Activated gamma-delta T cell treated with Interleukin-2 at 50 U/mL for 16 hours (primary cell): ENCODE results near the gene ANKFY1.
"Not testable (repeated sequence)": the region's sequence is repeated elsewhere in the genome, so short reads cannot be mapped to it uniquely, and the experiment has no call there.

Experiments used
- DNase-seq: peaks from one replicate; pipeline ENCODE4 v3.0.0-alpha.2; 2020

Gene ANKFY1

DNA sequence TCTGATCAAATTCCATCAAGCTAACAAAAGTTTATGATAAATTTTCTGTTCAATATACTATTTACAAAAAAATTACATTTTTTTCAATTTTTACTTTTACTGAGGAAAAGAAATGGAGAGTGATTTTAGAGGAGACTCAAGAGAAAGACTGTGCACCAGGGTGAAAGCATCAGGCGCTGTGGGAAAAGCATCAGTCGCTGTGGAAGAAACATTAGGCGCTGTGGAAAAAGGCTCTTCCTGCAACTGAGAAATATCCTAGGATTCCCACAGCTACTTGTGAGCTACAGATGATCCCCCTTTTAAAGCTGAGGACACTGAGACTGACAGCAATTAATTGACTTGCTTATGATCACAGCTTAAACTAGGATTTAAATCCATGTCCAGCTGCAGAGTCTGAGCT lies 4.9 kb downstream of the ANKFY1 start:
- DNase-seq = no peak

DNA sequence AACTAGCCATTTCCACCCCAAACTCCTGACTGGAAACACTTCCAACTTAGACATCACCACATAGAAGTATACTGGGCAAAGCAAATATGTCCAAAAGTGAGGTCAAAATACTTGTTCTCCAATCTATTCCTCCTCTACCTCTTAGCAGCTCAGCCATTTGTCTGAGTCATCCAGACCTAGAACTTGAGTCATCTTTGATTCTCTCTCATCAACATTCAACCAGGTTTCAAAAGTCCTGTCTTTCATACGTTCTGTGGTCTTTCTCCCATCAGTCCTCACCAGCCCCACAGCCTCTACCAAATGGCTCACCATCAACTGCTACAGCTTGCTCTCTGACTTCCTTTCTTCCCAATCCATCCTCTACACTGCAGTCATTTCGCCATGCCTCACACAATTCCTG lies 6.8 kb downstream of the ANKFY1 start:
- no peak for DNase-seq

DNA sequence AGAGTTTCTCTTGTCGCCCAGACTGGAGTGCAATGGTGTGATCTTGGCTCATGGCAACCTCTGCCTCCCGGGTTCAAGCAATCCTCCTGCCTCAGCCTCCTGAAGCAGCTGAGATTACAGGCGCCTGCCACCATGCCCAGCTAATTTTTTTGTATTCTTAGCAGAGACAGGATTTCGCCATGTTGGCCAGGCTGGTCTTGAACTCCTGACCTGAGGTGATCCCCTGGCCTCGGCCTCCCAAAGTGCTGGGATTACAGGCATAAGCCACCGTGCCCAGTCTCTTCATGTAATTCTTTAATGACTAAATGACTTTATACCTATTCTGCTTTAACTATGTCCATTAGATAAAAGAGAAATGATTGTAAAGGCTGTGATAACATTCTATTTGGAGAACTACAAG lies 8.5 kb downstream of the ANKFY1 start:
- DNase-seq = not testable (repeated sequence)

DNA sequence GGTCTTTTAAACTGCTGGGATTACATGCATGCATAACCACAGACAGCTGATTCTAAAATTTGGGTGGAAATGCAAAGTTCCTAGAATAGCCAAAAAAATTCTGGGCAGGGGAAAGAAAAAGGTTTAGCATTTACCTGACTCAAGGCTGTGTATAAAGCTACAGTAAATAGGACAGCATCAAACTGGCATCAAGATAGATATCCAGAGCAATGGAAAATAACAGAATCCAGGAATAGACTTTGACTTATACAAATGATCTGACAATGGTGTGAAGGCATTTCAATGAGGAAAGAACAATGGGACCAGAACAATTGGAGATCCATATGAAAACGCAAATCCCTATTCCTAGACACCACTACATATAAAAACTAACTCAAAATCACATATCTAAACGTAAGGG lies 12.9 kb downstream of the ANKFY1 start:
- no peak for DNase-seq

DNA sequence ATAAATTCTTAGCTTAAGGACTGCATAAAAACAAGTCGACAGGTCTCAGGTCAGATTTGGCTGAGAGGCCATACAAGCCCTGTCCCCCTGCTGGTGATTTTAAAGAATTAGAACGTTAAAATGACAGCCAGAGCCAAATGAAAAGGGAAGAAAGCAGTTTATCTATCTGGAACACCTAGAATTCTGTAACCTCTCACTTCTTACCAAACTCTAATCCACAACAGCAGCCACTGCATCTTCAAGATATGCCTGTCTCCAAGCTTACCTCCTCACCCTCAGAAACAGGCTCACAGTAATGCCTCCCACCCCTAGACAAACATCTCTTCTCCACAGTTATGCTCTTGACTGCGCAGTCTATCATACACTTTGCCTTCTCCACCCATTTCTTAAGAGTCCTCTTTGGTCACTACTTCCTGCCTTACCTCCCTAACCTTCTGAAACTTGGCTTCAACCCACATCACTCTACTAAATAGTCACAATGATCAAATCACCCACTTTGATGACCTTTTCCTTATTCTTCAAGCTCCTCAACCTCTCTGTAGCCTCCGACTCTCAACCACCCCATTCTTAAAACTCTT lies 14.2 kb downstream of the ANKFY1 start:
- no peak for DNase-seq

DNA sequence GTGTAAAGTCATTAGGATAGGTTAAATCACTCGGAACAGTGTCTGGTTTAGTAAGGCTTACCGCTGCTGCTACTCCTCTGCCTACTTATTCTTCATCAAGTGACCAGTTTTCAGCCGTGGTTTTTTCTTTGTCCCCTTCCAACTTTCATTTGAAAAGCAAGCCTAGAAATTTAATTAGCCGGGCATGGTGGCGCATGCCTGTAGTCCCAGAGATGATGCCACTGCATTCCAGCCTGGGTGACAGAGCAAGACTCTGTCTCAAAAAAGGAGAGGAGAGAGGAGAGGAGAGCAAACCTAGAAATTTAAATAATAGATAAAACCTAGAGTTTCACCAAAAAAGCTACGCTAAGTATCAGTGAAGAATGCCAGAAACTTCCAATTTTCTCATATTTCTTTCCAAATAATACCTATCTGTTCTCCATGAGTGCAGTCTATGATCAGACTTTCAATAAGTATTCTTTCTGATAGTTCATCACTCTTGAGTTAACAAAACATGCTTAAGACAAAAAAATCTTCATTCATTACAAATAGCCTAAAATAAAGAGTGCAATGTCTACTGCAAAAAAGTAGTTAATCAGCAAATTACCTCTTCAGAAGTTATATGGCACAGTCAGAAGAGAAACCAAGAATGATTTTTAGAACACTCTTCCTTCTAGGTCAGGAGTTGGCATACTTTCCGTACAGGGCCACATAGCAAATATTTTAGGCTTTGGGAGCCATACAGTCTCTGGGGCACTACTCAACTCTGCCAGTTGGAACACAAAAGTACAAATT lies 15.1 kb downstream of the ANKFY1 start:
- no peak for DNase-seq

DNA sequence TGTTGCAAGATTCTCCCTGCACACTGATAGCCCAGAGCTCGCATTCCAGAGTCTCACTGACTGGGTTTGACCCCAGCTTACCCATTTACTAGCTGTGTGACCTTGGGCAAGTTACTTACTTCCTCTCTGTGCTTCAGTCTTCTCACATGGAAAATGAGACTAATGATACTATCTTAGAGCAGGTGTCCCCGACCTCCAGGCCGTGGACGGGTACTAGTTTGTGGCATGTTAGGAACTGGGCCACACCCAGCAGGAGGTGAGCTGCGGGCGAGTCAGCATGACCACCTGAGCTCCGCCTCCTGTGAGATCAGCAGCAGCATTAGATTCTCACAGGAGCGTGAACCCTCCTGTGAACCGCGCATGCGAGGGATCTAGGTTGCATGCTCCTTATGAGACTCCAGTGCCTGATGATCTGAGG lies 15.8 kb downstream of the ANKFY1 start:
- no peak for DNase-seq

DNA sequence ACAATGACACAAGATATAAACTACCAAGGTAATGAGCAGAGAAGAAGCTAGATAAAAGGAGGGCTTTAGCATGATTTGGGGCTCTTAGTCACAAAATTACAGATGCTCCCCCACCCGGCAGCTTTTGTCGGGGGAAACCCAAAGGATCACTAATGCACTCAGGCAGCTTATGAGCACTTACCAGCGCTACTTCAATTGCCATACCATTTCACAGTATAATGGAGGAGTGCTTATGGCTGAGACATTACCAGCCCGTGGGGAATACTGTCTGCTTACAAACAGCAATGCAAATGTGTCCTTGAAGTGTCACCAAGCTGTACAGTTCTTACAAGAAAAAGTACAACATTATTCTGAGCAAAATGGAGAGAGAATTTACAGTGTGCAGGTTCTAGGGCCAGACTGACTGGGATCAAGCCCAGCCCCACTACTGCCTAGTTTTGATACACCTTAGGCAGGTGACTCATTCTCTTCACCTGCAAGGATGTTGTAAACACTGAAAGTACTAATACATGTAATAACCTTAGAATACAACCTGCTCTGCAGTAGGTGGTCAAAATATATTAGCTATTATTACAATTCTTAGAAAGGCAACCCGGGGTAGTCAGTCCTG lies 16.3 kb downstream of the ANKFY1 start:
- DNase-seq = no peak

DNA sequence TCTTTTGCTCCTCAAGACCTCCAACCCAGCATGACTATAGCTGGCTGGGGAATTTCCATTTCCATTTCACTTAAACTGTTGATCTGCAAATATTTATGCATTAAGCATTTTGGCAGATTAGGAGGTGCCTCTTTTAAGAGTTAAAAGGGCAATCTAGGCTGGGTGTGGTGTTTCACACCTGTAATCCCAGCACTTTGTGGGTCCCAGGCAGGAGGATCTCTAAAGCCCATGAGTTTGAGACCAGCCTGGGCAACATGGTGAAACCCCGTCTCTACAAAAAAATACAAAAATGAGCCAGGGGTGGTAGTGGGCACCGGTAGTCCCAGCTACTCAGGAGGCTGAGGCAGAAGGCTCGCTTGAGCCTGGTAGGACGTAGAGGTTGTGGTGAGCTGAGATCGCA lies 17.1 kb downstream of the ANKFY1 start:
- DNase-seq = no peak

DNA sequence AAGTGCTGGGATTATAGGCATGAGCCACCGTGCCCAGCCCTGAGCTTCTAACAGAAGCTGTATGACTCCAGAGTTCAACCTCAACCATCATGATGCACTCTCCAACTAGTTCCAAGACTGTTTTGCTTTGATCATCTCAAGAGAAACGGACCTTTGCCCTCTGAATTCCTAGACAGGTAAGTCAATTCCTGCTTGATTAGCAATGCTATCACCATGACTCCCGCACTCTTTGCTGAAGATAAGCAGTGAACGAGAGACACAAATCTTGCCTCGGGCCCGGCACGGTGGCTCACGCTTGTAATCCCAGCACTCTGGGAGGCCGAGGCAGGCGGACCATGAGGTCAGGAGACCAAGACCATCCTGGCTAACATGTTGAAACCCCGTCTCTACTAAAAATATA lies 22.2 kb downstream of the ANKFY1 start:
- DNase-seq = no peak

DNA sequence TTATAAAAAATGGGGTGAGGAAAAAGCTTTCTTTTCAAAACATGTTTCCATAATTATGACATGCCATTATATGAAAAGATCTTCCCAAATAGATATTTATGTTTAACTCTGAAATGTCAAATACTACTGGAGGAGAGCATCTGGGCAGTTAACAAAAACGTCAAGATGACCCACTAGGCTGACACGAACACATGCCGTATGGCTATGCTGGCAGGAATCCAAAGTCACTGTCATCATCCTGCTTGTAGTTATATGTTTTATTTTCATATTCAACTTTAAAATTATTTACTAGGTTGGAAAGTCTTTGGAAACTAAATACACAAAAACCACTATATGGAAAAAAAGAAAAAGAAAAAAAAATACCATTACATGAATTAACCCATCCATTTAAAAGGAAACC lies 27.3 kb downstream of the ANKFY1 start:
- no peak for DNase-seq

DNA sequence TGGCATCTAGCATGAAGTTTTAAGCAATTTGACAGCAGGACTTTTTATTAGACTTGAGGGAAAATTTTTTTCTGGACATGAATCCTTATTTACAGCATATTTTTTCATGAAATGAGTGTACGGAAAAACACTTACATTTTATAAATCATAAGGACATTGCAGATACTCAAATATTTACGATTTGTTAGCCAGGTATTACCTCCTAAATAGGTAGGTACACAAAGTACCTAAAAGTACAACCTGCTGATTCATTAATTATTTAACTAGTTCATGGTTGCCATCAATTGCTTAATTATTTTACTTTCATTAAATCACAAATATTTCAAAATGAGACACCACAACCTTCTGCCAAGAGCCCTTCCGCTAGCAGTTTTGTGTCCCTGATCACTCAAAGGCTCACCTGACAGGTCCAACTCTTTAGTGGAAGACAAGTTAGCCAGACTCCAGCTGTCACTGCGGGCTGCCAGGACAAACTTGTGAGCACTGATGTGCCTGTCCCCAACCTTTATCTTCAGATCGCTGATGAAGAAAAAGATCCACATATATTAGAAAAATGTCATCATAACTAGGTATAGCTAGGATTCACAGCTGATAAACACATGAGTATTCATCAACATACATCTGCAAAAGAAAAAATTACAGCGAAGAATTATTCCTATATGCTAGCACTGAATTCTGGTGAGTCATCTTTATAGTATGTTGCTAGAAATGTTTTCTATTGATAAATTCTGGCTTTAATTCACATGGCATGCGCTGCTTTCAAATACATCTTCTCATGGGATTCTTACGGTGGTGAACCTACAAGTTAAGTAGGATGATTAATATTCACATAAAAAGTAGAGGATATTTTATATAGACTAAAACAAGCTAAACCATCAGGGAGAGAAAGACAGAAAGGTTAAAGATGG lies 28.2 kb downstream of the ANKFY1 start:
- DNase-seq = no peak

DNA sequence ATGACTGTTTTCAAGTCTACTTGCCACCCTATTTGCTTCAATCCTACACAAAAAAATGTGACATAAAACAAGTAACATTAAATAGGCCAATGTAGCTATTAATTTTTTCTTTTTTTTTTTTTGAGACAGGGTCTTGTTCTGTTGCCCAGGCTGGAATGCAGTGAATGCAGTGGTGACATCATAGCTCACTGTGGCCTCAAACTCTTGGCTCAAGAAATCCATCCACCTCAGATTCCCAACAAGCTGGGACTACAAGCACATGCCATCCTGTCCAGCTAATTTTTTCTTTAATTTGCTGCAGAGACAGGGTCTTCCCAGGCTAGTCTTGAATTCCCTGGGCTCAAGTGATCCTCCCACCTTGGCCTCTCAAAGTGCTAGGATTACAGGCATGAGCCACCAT lies 29.4 kb downstream of the ANKFY1 start:
- no peak for DNase-seq

DNA sequence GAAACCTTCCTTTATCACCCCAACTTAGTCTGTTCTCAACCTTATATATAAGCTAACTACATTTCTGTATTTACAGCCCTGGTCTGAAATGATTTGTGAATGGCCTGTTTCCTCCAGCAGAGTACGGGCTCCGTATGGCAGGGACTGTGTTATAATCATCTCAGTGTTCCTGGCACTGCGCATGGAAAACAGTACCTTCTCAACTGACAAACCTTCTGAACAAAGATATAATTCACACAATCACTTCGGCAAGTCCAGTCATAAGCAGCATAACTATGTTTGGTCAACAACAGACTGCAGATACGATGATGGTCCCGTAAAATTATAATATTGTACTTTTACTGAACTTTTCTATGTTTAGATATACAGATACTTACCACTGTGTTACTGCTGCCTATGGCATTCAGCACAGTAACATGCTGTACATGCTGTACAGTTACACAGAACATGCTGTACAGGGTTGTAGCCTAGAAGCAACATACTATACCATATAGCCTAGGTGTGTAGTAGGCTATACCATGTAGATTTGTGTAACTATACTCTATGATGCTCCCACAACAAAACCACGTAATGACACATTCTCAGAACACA lies 30.0 kb downstream of the ANKFY1 start:
- DNase-seq = no peak

DNA sequence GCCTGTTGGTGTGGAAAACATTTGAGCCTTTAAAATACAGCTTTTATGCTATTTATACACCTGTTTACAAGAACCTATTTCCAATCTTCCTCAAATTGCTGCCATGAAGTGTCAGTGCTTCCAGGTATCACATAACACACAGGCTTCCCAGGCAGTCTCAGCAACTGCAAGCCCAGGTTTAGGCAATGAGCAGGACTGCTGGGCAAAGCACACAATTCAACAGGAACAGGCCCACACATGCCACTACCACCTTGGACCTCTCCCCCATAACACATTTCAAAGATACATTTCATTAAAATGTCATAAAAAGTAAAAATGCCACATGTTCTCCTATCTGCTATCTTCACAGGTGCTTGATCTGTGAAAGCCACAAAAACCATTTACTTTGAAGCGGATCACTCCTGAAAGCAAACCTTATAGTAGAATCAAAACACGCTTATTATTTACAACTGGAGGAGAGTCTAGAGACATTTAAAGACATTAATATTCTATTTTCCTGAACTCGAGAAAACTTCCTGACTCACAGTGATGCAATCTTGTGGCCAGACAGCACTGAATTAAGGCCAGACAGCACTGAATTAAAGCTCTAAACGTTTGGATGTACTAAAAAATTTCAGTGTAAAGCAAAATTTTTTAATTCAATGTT lies 31.5 kb downstream of the ANKFY1 start:
- DNase-seq = no peak

DNA sequence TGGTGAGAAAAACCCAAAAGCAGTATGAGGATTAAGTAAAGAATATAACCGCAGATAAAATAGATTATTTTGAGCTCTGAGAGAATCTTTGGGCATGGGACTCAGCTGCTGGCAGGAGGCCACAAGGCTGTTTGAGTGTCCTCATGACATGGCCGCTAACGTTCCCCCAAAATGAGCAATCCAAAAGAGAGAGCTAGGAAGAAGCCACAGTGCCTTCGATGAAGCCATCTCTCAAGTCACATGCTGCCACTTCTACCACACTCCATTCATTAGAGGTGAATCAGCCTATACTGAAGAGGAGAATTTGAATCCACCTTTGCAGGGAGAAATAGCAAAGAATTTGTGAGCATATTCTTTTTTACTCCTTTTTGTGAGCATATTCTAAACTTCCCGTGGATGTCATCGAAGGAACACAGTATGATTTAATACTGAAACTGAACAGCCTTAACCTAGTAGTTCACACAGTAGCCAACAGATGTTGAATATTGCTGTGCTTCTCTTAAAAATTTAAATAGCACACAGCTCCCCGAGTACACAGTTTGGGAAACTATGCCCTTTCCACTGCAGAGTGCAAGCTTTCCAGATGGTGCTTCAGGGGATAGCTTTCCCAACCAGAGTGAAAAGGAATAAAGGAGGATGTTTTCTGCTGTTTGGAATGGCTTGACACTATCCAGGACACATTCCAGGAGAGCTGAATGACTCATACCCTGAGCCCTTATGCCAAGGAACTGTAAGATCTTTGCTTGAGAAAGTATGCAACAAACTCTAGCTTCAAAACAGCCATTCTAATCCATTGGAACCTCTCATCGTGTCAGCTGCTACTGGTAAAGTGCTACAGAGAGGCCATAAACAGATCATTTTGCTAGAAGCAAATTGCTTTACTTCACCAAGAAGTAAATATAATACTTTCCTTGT lies 33.9 kb downstream of the ANKFY1 start:
- no peak for DNase-seq

DNA sequence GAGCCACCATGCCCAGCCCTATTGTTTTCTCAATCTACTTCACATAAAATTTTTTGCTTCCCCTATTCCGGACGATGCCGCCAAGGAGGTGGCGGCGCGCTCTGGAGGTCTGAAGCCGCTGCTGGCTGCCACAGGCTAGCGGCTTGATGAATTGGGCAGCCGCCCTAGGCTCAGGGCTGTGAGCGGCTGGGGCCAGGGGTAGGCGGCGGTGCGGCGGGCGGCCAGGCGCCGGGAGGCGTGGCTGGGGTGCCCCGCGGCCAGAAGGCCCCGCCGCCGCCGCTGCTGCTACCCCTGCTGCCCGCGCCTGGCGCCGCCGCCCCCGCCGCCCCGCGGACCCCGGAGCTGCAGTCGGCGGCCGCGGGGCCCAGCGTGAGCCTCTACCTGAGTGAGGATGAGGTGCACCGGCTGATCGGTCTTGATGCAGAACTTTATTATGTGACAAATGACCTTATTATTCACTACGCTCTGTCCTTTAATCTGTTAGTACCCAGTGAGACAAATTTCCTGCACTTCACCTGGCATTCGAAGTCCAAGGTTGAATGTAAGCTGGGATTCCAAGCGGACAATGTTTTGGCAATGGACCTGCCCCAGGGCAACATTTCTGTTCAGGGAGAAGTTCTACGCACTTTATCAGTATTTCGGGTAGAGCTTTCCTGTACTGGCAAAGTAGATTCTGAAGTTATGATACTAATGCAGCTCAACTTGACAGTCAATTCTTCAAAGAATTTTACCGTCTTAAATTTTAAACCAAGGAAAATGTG lies 41.7 kb downstream of the ANKFY1 start:
- DNase-seq = no peak

DNA sequence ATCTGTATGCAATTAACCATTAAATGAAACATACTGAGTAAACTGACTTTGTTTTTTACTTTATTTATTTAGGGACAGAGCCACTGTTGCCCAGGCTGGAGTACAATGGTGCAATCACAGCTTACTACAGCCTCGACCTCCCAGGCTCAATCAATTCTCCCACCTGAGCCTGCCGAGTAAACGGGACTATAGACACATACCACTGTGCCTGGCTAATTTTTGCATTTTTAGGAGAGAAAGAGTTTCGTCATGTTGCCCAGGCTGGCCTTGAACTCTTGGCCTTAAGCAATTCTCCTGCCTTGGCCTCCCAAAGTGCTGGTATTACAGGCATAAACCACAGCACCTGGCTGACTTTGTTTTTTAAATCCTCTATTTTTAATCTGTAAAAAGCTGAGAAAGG lies 42.6 kb downstream of the ANKFY1 start:
- DNase-seq = no peak

DNA sequence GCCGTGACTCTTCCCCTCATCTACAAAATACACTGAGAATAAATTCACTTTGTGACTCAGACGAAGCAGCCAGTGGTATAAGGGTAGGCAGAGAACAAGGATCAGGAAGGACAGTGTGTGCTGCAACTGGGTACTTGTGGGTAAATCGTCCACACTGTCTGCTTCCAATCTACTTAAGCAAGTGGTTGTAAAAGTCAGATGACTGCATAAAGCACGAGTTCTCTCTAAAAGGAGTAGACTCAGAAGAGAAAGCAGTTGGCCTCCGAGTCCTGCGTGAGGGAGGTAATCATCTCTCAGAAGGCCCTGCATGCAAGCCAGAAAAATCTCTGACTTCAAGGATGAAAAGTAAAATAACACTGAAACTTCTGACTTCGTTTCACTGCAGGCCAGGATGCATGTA lies 43.1 kb downstream of the ANKFY1 start:
- no peak for DNase-seq

DNA sequence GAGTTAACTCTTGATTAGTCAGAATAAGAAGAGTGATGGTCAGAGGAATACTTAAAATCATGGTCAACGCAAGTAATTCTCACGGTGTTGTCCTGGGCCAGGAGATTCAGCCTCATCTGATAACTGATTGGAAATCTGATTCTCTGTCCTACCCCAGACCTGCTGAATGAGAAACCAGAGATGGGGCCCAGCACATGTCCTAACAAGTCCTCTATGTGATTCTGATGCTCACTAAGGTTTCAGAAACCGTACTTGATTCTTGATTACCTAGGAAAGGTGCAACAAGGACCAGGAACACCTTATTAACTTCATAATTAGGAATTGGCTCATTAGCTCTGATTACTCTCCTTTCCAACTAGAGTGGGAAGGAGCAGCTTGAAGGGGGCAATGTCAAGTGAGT lies 44.5 kb downstream of the ANKFY1 start:
- no peak for DNase-seq
